Measurements from ENCODE around the gene TRIM65. TPM values are rescaled to one million over a fixed set of nuclear protein-coding genes. Genes with fewer than 3 reads are reported as not detected.
A peak's percentile ranks its signal among the peaks of the same experiment; 100 is the strongest.

The TRIM65 gene
- total and polyA plus RNA-seq, 2 of the 13 experiments (the other 11 are each of a cell fraction or from before 2014, with no cell fraction given): 10.3 to 22.4 TPM

DNA sequence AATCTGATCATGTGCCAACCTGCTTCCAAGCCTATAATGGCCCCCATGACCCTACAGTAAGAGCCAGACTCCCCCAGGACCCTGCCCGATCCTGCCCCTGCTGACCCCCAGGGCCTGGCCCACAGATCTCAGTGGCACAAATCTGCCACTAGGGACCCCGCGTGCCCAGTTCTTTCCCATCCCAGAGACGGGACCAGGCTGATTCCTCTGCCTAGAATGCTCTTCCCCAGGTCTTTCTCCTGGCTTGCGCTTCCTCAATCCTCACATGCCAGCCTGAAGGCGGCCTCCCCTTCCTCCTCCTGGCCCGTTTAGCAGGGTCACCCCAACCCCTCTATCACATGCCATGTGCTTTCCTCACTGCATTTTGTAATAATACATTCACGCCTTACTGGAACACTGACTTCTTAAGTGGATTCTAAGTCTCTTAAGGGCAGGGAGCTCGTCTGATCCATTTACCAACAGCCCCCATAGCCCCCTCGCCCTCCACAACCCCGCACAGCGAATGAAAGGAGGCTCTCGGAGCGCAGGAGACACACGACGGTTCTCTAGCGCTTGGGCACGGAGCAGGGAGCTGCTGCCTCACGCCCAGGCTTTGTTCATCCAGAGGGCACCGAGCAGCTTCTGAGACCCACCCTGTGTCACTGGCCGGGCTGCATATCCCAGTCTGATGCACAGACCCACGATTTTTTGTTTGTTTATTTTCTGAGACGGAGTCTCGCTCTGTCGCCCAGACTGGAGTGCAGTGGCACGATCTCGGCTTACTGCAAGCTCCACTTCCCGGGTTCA, 1.2 kb downstream of the TRIM65 start (continued):
- TF ChIP-seq ZNF138 (CRISPR knock-in tag; IDR thresholded peaks at IDR 0.05; ENCODE audit: low read depth): 0 out of 2 replicates have a peak, but pooled peaks have one; percentile 48
- TF ChIP-seq ADNP (CRISPR knock-in tag; IDR thresholded peaks at IDR 0.05): 0 out of 2 replicates have a peak, but pooled peaks have one; percentile 4
- no peak for TF ChIP-seq GATA4 (IDR thresholded peaks at IDR 0.05; ENCODE audit: borderline replicate concordance, low read depth)
- TF ChIP-seq ZNF232 (CRISPR knock-in tag; IDR thresholded peaks at IDR 0.05; ENCODE audit: borderline replicate concordance): 0 out of 2 replicates have a peak, but pooled peaks have one; percentile 25
- no peak for TF ChIP-seq ZNF432 (CRISPR knock-in tag; IDR thresholded peaks at IDR 0.05; ENCODE audit: borderline replicate concordance)
- 0 out of 2 replicates have a peak, but pooled peaks have one; percentile 53 for TF ChIP-seq ISX (CRISPR knock-in tag; conservative IDR thresholded peaks at IDR 0.05)
- TF ChIP-seq, protein P1, sequence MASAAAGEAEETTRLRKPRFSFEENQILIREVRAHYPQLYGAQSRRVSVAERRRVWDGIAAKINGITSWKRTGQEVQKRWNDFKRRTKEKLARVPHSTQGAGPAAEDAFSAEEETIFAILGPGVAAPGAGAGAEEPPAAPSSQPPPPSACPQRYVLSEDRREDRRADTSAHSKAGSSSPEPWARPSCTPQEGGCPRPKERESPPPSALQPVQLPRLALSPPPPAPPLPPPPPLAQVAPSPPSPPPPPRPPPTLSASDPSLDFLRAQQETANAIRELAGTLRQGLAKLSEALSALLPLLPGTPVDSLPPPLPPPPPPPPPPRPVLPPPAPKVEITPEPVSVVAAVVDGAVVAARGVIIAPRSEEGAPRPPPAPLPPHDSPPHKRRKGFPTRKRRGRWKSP (CRISPR knock-in tag; IDR thresholded peaks at IDR 0.05): peak; percentile 19; the same call in 1 of the 2 replicates
- TF ChIP-seq HOXD1 (CRISPR knock-in tag; IDR thresholded peaks at IDR 0.05): peak; percentile 14; the same call in 1 of the 2 replicates
- TF ChIP-seq ZNF501 (CRISPR knock-in tag; IDR thresholded peaks at IDR 0.05): peak; percentile 14; the same call in 1 of the 2 replicates
- TF ChIP-seq ZNF639 (CRISPR knock-in tag; conservative IDR thresholded peaks at IDR 0.05): no peak
- no peak for TF ChIP-seq SALL1 (CRISPR knock-in tag; IDR thresholded peaks at IDR 0.05)
- TF ChIP-seq, protein P2, sequence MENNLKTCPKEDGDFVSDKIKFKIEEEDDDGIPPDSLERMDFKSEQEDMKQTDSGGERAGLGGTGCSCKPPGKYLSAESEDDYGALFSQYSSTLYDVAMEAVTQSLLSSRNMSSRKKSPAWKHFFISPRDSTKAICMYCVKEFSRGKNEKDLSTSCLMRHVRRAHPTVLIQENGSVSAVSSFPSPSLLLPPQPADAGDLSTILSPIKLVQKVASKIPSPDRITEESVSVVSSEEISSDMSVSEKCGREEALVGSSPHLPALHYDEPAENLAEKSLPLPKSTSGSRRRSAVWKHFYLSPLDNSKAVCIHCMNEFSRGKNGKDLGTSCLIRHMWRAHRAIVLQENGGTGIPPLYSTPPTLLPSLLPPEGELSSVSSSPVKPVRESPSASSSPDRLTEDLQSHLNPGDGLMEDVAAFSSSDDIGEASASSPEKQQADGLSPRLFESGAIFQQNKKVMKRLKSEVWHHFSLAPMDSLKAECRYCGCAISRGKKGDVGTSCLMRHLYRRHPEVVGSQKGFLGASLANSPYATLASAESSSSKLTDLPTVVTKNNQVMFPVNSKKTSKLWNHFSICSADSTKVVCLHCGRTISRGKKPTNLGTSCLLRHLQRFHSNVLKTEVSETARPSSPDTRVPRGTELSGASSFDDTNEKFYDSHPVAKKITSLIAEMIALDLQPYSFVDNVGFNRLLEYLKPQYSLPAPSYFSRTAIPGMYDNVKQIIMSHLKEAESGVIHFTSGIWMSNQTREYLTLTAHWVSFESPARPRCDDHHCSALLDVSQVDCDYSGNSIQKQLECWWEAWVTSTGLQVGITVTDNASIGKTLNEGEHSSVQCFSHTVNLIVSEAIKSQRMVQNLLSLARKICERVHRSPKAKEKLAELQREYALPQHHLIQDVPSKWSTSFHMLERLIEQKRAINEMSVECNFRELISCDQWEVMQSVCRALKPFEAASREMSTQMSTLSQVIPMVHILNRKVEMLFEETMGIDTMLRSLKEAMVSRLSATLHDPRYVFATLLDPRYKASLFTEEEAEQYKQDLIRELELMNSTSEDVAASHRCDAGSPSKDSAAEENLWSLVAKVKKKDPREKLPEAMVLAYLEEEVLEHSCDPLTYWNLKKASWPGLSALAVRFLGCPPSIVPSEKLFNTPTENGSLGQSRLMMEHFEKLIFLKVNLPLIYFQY (CRISPR knock-in tag; IDR thresholded peaks at IDR 0.05; ENCODE audit: borderline replicate concordance): no peak
- no peak for TF ChIP-seq ZNF556 (CRISPR knock-in tag; IDR thresholded peaks at IDR 0.05; ENCODE audit: borderline replicate concordance)
- TF ChIP-seq, protein P3, sequence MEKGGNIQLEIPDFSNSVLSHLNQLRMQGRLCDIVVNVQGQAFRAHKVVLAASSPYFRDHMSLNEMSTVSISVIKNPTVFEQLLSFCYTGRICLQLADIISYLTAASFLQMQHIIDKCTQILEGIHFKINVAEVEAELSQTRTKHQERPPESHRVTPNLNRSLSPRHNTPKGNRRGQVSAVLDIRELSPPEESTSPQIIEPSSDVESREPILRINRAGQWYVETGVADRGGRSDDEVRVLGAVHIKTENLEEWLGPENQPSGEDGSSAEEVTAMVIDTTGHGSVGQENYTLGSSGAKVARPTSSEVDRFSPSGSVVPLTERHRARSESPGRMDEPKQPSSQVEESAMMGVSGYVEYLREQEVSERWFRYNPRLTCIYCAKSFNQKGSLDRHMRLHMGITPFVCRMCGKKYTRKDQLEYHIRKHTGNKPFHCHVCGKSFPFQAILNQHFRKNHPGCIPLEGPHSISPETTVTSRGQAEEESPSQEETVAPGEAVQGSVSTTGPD (CRISPR knock-in tag; IDR thresholded peaks at IDR 0.05): peak; percentile 33; the same call in 1 of the 2 replicates
- TF ChIP-seq ZNF281 (CRISPR knock-in tag; IDR thresholded peaks at IDR 0.05; ENCODE audit: borderline replicate concordance): no peak
- 0 out of 2 replicates have a peak, but pooled peaks have one; percentile 67 for TF ChIP-seq NFATC3 (CRISPR knock-in tag; IDR thresholded peaks at IDR 0.05)
- no peak for TF ChIP-seq ZSCAN12 (CRISPR knock-in tag; IDR thresholded peaks at IDR 0.05)

All from HepG2 (cell line).